GM19455 (cell line): ENCODE results near the gene SNX30.

Source experiments
- ATAC-seq: cut with Tn5 transposase; IDR thresholded peaks from one replicate; pipeline ENCODE4 v1.9.1; 2021; ENCODE audit not compliant: unreplicated experiment

The SNX30 gene

DNA sequence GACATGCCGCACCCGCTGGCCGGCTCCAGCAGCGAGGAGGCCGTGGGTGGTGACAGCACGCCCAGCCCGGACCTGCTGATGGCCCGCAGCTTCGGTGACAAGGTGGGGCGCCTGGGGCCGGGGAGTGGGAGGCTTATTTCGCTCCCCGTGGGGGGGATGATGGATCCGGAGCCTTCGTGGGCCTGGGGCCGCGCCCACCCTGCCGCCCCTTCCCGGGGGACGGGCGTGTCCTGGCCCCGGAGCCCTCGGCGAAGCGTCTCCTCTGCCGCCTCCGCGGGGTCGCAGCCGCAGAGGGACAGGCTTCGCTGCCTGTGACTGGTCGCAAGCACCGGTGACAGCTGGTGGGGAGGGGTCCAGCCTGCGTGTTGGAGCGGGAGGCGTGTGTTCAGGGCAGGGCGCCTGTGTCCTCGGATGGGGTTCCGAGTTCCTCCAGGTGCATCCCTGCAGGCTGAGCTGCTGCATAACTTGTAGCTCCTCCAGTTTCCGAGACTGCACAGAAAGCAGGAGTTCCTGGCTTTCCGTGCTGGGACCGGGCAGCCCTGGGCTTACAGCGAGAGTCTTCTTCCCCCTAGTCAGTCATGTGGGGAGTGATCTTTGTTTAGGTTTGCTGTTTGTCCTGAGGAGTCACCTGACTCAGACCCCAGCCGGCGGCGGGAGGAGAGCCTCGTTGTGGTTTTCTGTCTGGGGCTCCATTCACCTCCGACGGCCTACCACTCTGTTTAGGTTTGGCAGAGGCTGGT lies 666 bp downstream of the SNX30 start:
- peak; percentile 44 for ATAC-seq

DNA sequence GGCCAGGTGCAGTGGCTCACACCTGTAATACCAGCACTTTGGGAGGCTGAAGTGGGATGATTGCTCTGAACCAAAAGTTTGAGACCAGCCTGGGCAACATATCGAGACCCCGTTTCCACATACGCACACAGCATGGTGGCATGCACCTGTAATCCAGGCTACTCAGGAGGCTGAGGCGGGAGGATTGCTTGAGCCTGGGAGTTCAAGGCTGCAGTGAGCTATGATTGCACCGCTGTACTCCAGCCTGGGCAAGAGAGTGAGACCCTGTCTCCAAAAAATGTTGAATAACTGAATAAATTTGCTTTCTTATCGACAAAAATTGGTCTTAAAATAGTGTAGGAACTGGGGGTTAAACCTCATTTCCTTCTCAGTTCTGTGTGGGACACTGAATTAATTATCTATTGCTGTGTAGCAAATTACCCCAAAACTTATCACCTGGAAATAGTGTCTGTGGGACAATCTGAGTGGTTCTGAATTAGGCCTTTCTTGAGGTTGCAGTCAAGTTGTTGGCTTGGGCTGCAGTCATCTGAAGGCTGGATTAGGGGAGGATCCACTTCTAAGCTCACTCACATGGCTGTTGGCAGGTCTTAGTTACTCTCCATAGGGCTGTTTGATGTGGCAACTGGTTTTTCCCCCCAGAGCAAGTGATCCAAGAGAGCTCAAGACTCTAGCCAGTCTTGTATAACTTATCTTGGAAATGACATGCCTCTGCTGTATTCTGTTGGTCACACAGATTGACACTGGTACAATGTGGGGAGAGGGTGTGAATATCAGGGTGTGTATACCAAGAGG lies 2.0 kb downstream of the SNX30 start:
- no peak for ATAC-seq

DNA sequence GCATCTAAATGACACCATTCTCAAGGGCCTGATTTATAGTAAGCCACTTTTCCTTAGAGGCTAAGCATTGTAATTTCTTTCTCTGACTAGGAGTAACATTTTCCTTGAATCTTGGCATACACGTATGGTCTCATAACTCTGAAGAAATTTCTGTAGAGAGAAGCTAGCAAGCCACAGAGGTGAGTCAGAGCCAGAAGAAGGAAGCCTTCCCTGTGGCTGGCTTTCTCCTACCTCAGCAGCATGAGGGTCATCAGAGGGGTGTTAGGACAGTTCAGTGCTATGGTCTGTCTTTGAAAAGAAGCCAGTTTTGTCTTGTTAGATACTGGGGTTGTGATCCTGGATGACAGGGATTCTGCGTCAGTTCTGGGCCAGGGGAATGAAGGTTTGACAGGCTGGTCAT lies 3.2 kb downstream of the SNX30 start:
- ATAC-seq: no peak

DNA sequence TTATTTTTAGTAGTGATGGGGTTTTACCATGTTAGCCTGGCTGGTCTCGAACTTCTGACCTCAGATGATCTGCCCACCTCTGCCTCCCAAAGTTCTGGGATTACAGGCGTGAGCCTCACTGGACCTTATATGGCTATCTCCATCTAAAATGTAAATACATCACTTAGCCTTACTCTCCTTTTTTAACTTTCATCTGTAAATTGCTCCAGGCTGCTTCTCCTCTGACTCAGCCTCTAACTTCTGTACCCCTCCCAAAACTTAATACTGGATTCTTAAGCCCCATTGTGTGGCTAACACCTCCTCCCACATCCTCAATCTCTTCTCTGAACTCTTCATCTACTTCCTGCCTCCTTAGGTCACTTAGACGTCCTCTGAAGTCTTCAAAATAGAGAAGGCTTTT lies 4.0 kb downstream of the SNX30 start:
- ATAC-seq: no peak

DNA sequence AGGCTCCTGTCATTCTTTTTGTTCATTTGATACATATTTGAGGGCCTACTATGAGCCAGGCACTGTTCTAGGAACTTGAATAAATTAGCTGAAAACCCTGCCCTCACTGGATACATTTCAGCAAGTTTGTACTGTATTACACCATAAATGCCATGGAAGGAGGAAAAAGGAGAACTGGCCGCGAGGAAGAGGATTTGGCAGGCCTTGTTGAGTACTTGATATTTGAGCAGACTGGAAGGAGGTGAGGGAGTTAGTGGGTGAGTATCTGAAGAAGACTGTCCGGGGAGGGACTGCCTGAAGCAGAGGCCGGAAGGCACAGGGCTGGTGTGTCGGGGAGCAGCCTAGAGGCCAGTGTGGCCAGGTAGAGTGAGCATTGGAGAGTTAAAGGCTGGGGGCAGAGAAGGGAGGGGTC lies 4.5 kb downstream of the SNX30 start:
- no peak for ATAC-seq

DNA sequence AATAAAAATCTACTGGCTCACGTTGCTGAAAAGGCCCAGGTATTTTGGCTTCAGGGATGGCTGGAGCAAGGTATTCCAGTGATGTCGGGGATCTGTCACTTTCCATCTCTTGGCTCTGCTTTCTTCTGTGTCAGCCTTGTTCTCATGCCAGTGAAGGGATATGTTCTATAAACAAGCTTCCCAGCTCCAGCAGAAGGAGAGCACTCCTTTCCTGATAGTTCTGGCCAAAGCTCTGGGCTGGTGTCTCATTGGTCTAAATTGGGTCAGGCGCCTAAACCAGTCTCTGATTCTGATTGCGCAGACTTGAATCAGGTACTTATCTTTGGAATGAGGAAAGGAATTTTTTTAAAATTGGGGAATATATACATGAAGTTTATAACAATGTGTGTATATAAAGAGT lies 5.1 kb downstream of the SNX30 start:
- no peak for ATAC-seq

DNA sequence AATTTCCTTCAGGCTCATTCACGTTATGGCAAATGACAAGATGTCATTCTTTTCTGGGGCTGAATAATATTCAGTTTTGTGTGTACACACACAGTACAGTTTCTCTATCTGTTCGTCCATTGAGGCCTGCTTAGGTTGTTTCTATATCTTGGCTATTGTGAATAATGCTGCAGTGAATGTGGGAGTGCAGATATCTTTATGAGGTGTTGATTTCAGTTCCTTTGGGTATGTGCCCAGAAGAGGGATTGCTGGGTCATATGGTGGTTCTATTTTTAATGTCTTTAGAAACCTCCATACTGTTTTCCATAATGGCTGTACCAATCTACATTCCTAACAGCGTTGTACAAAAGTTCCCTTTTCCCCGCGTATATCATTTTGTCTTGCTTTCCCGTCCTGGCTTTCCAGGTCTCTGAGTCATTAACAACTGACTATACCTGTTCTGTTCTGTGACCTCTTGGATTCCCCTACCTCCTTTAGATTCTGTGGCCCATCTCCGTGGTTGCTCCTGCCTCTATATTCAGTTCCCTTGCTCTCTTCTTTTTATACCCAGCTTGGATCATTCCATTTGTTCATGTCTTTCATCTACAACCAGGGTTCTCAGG lies 6.8 kb downstream of the SNX30 start:
- ATAC-seq: no peak

DNA sequence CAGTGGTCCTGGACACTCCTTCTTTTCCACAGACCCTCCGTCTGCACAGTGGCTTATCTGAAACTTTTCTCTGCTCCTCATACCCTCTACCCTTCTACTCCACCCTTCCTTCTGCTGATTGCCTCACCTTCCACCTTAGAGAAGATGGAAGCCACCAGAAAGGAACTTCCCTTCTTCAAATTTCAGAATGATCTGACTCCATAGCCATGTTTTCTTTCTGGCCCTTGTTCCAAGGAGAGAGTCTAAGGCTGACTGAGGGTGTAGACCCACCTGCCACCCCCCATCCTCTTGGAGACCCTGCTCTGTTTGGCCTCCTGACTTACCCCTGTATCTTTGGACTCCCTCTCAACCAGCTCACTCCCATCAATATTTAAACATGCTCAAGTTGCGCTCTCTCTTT lies 7.4 kb downstream of the SNX30 start:
- ATAC-seq: no peak

DNA sequence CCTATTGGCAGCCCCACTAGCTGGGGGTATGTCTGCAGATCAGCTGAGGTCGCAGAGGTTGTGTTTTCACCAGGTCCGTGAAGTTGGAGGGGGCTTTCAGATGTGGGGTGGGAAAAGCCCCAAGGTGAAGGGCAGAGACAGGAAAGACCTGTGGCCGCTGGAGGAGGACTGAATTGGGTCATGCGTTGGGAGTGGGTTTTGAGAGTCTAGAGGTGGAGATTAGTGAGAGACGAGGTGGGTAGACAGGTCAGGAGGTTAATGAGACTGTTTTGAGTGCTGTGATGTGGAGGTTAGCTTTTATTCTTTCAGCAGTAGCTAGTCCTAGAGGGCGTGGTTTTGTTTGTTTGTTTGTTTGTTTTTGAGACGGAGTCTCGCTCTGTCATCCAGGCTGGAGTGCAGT lies 10.3 kb downstream of the SNX30 start:
- ATAC-seq: no peak

DNA sequence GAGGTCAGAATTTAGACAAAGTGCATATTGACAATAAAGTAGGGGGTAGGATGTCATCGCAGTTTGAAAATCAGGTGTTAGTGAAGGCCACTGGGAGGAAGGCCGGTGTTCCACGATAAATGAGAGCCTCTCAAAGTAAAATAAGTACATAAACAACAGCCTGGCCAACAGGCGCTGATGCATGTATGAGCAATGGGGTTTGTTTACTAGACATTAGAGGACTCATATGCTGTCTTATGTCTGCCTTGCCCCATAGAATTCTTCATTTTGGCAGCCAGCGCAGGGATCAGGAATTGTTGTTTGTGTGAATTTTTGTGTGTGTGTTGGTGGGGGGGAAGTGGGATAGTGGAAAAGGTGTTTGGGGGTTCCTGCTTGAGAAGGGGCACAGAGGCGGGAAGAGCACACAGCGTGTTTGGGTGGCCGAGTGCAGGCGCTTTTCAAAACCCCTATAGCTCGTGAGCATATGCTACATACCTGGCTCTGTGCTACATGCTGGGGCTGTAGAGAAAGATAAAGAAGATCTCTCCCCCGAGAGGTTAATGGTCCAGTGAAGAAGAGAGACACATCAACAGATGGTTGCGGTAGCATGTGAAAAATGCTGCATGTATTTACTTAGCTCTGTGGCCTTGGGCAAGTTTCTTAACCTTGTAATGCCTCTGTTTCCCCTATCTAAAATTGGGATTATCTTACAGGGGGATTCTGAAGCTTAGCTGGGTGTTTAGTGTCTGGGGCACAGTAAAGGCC lies 11.5 kb downstream of the SNX30 start:
- ATAC-seq: no peak

DNA sequence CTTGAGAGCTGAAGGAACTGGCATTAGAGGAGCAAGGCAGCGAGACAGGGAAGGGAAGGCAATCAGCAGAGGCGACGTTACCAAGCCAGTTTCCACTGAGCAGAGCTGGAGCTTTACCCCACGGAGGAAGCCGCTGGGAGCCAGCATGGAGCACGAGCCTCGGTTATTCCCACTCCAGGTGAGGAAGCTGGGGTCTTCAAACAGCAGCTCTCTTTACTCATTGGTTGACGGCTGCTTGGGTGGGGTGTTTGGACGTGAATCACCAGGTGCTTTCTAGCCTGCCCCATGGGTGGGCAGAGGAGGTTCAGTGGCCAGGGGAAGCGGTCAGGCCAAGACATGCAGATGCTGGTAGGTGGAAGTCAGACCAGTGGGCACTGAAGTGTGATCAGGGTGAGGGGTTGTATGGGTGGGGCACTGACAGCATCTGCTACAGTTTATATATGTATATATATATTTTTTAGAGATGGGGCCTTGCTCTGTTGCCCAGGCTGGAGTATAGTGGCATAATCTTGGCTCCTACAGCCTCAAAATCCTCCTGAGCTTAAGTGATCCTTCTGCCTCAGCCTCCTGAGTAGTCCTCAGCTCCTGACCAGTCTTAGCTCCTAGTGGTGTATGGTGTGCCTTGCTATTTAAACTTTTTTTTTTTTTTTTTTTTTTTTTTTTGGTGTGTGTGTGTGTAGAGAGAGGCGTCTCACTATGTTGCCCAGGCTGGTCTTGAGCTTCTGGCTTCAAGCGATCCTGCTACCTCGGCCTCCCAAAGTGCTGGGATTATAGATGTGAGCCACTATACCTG lies 12.4 kb downstream of the SNX30 start:
- no peak for ATAC-seq

DNA sequence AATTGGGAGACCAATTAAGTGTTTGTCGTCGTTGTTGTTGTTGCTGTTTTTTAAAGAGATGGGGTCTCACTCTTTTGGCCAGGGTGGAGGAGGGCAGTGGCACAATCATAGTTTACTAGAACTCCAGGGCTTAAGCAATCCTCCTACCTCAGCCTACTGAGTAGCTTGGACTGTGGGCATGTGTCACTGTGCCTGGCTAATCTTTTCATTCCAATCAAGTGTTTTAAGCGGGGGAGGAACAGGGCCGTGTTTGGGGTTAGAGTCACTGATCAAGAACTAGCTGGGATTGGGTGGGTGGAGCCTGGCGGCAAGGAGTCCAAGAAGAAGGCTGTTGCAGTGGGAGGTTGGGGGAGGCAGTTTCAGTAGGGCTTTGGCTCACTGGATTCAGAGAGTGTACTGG lies 13.8 kb downstream of the SNX30 start:
- no peak for ATAC-seq

DNA sequence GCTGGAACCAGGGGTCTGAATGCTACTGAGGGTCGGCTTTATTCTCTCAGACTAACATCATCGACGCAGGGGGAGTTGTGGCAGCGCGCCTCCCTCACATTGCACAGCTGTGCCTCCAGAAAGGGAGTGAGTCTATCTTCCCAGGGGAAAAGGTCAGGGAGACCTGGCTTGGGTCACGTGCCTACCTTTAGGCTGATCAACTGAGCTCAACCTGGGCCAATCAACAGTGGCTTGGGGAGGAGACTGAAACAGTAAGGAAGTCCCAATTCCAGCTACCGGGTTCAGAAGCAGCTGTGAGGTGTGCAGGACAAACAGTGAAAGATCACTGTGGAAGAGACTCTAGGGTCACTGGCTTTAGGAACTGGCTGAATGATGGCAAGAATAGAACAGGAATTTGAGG lies 14.3 kb downstream of the SNX30 start:
- ATAC-seq: no peak

DNA sequence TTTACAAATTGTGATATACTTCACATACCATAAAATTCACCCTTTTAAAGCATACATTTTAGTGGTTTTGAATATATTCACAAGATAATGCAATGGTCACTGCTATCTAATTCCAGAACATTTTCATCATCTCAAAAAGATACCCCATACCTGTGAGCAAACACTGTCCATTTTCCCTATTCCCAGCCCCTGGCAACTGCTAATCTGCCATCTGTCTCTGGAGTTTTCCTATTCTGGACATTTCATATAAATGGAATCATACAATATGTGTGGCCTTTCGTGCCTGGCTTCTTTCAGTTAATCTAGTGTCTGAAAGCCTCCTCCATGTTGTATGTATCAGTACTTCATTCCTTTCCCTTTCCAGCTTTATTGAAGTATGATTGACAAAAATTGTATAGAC lies 14.7 kb downstream of the SNX30 start:
- ATAC-seq: no peak

DNA sequence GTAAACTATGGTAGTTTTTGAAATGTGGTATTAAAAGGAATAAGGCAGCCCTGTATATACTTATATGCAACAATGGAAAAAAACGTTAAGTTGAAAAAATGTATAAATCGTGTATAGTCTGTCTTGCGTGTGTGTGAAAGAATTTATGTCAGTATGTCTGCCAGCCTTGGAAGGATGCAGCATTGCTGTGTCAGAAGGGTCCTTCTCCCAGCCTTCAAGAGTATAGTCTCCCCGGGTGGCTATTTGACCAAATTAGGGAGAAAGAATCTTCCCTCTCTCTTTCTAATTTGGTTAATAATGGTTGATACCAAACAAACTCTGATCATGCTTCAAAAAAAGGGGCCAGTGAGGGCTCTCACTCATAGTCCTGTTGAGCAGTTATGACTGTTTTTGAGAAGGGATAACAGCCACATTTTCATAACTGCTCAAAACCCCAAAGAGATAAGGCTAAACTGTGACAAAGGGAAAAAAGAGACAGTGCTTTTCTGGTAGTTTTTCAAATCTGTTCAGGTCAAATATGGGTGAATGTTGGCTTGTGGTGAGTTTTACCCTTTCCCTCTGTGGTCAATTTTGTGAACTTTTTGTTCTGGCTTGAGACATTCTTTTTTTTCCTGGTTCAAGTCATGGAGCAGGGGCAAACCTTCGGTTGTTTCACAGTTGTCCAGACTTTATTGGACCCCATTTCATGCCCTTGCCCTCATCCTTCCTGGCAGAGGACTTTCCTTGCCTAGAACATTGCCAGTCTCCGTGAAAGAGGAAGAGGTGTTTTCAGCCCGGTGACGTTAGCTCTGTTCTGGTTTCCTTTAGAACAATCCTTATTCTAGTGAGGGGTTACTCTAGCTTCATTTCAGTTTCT lies 21.0 kb downstream of the SNX30 start:
- ATAC-seq: no peak

DNA sequence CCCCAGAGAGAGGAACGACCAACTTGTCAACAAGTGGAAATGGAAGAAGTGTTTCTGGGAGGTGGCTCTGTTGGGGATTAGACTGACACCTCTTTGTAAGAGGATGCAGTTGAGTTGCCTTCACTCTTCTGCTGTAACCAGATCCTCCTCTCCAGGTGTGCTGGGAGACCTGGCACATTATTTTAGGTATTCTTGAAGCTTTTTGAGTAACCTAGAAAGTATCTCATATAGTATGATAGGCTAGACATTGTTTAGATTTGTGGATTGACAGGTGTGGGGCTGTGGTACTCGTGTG lies 21.6 kb downstream of the SNX30 start:
- ATAC-seq: no peak

DNA sequence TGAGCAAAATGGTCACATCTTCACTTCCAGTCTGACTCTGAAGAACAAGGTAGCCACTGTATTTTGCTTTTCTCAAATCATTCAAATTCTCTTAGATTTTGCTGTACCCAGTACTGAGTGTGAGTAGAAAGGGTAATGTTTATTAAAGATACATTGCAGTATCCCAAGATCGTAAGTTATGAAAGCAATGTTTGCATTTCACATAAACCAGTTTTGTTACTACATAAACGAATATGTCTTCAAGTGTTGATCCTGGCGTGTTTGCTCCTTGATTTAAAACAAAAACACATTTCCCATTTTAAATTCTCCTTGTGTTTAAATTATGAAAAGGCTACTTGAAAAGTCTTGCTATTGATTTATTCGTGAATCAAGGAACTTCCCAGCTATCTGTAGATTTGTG lies 22.0 kb downstream of the SNX30 start:
- no peak for ATAC-seq

DNA sequence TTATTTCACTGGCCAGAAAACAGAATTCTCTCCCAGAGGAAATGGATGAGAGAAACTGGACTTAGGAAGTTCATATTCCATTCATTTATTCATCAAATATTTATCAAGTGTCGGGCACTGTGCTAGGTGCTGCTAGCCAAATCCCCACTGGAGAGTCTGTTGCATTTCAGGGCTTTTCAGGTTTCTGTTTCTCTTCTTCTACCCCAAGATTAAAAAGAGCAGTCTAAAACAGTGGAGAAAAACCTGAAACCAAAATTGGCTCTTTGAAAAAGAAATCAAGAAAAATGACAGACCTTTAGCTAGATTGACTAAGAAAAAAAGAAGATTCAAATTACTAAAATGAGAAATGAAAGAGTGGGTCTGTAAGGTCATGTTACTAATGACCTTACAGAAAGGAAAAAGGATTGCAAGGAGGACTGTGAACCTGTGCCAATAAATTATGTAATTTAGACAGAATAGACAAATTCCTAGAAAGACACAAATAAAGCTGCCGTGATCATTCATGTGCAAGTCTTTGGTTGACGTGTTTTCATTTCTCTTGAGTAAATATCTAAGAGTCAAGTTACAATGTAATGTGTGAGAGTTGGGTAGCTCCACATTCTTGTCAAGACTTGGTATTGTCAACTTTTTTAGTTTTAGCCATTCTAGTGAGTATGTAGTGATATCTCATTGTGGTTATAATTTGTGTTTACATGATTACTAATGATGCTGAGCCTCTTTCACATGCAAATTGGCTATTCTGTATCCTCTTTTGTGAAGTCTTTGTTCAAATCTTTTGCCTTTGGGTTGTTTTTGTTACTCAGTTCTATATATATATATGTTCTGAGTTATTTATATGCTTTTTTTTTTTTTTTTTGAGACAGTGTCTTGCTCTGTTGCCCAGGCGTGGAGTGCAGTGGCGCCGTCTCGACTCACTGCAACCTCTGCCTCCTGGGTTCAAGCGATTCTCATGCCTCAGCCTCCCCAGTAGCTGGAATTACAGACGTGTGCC lies 23.7 kb downstream of the SNX30 start:
- no peak for ATAC-seq

DNA sequence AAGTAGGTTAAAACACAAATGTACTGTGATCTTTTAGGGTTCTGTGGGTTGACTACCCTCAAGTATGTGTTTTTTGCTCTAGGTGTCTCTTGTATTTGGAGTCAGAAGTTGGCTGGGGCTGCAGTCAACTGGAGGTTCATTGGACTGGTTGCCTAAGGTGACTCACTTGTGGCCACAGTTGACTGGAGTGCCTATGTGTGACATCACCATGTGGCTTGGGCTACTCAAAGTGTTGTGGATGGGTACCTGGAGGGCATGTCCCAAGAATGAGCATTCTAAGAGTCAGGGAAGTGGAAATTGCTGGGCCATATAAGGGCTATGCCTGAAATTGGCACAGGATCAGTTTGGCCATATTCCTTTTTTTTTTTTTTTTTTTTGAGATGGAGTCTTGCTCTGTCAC lies 27.4 kb downstream of the SNX30 start:
- no peak for ATAC-seq
